ENCODE results near the gene C5.

DNA sequence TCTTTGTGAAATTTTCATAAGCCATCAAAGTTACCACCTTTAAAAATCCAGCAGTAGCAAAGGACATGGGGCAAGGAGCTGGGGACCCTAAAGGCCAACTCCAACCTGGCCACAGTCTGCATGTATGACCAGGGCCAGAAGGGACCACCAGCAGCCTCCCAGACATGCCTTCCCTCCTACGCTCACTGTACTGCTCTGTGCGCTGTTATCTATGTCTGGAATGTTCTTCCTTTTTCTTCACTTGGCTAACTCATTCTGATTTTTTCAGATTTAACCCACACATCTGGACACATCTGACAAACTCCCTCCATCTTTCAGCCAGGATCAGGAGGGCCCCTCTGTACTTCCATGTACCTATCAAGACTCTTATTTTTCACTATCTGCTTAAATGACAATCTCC, 75.9 kb downstream of the C5 start:
- no peak for TF ChIP-seq CTCF (IDR thresholded peaks at IDR 0.05)
- no peak for TF ChIP-seq EP300 (IDR thresholded peaks at IDR 0.05)
- TF ChIP-seq POLR2A (IDR thresholded peaks at IDR 0.05; ENCODE audit: low read depth), result no peak
- no peak for TF ChIP-seq POLR2AphosphoS5 (IDR thresholded peaks at IDR 0.05)
